Suprapubic skin (tissue), 4 donors: ENCODE results near the gene PRCD.

Source experiments
- CTCF ChIP-seq, 2 donors: fragments of 200-600 bp in 1 of 2; fragments of 450-650 bp in 1 of 2; sonication (generic) in 1 of 2; IDR thresholded peaks; one replicate each; pipeline ENCODE4 v1.5.1; 2016 to 2019; ENCODE audit warnings: antibody characterized with exemption in 2 of 2, mild to moderate bottlenecking in 1 of 2, moderate library complexity in 1 of 2
- EP300 ChIP-seq: sonication (generic); formaldehyde crosslinking; IDR thresholded peaks from one replicate; pipeline ENCODE4 v1.6.1; 2017; ENCODE audit warnings: antibody characterized with exemption
- POLR2A ChIP-seq, 2 donors: fragments of 450-650 bp; IDR thresholded peaks; one replicate each; pipeline ENCODE4 v1.6.1; 2017; ENCODE audit warnings: antibody characterized with exemption in 2 of 2, mild to moderate bottlenecking in 2 of 2, moderate library complexity in 2 of 2
- POLR2AphosphoS5 ChIP-seq, 3 donors: sonication (generic); formaldehyde crosslinking; IDR thresholded peaks; one replicate each; pipeline ENCODE4 v1.6.1; 2017; ENCODE audit warnings: antibody characterized with exemption in 3 of 3

GRCh38 chr17:76513306-76513692, 26.5 kb upstream of the PRCD start:
- TF ChIP-seq POLR2AphosphoS5 (IDR thresholded peaks at IDR 0.05): no peak
- TF ChIP-seq CTCF (IDR thresholded peaks at IDR 0.05): no peak
- no peak for TF ChIP-seq EP300
- TF ChIP-seq POLR2A (IDR thresholded peaks at IDR 0.05): no peak
